HG03159 (cell line): Measurements from ENCODE around the gene DAB1.

Experiments
- ATAC-seq: cut with Tn5 transposase; IDR thresholded peaks from one replicate; pipeline ENCODE4 v1.9.1; 2021; ENCODE audit warnings: mild to moderate bottlenecking, moderate library complexity; ENCODE audit not compliant: unreplicated experiment

Gene DAB1

DNA sequence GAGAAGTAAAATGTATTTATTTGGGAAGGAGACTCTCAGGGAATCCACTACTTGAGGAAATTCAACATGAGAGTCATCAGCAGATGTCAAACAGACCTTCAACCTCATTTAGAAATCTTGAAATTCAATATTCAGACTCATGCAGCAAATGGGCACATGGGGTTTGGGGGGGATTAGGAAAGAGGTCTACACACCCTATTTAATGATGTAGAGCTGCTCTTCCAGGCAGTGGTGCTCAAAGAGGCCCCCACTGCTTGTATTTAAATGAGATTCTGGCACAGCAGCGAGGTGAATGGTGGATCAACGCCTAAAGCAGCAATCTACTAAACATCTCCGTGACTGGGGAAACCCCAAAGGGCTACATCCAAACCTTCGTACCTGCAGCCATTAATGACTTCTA is 244.9 kb downstream of the DAB1 start:
- no peak for ATAC-seq

DNA sequence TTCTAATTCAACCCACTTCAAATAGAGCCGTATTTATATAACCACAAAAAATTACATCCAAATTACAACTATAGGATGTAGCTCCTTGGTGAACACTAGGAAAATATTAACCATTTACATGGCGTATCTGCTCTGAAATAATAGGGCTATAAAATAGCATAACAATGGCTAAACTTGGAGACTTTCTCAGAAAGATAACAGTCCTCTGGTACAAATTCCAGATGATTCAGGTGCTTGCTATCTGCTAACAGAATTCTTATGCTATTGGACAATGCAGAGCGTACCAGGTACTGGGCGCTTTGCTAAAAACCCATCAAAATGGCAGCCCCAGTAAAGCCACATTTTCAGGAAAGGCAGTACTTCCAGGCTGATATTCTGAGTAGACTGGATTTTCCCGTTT is 248.4 kb downstream of the DAB1 start:
- no peak for ATAC-seq

DNA sequence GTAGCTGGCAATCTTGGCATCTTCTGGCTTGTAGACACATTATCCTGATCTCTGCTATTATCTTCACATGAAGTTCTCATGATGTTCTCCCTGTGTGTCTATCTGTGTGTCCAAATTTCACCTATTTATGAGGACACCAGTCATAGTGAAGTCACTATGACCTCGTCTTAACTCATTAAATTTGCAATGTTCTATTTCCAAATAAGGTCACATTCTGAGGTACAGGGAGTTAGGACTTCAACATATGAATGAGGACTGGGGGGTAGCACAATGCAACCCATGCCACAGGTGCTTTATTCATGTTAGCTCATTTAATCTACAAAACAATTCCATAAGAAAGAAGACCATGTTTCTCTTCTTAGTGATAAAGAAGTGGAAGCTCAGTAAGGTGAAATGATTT is 251.8 kb downstream of the DAB1 start:
- no peak for ATAC-seq

- ATAC-seq, result no peak
Measured at GRCh38 chr1:57167997-57168396, 255.9 kb downstream of the DAB1 start.

GRCh38 chr1:57165546-57165945 is 258.3 kb downstream of the DAB1 start:
- ATAC-seq, result no peak

GRCh38 chr1:57164584-57164983 is 259.3 kb downstream of the DAB1 start:
- ATAC-seq, result peak; percentile 41

DNA sequence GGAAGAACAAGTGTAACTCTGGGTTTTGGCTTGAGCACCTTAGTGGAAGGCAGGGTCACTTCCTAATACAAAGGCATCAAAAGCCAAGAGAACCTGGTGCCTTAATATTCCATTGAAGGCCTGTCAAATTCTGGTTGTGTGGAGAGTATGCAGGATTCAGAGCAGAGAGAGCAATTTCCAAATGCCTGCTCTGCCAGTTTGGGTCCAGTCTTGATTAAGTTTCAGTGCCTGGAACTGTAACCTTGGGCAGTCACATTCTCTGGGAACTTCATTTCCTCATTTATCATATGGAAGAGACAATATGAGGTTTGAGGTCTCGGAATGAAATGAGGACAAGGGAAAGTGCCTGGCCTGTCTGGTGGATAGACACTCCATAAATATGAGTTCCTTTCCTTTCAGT is 260.1 kb downstream of the DAB1 start:
- no peak for ATAC-seq

- no peak for ATAC-seq
Measured at GRCh38 chr1:57163325-57163724, 260.5 kb downstream of the DAB1 start.

DNA sequence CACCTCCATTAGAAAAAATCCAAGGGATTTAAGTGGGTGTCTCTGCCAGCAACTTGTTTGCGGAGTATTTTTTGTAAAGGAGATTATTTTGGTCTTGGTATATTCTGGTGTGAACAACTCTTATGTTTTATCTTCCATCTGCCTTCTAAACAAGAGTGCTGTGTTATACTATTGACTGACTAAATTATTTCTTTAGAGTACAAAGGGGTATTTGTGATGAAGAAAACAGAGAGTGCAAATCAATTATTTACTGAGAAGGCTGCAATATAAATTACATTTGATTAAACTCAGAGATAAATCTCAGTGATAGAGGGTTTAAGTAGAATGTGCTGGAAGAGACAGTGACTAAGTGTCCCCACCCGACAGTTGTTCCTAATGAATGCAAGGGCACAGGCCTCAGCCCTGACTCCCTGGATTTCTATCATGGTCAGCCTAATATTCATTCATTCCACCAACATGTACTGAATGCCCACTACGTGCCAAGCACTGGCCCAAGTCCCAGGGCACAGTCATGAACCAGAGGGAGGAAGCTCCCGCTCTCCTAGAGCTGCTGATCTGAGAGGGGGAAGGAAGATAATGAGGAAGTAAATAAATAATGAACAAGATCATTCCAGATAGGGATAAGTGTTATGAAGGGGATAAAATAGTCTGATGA is 261.1 kb downstream of the DAB1 start:
- ATAC-seq, result no peak

DNA sequence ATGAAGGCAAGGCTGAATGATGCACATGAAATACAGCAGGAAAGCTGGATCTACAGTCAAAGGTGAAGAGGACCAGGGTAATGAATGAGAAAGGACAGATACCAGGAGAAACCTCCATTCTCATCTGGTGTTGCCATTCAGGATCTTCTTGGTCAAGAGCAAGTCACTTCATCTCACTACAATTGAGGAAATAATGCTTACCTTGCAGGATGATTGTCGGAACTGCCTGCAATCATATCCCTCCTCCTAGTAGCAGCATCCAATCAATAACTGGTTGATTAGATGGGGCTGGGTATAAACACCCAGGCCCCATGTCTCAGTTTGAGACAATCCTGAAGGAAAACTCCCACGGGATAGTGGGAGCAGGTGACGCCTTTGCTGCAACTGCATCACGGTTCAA is 263.3 kb downstream of the DAB1 start:
- no peak for ATAC-seq

GRCh38 chr1:57158604-57158998 is 265.3 kb downstream of the DAB1 start:
- no peak for ATAC-seq

DNA sequence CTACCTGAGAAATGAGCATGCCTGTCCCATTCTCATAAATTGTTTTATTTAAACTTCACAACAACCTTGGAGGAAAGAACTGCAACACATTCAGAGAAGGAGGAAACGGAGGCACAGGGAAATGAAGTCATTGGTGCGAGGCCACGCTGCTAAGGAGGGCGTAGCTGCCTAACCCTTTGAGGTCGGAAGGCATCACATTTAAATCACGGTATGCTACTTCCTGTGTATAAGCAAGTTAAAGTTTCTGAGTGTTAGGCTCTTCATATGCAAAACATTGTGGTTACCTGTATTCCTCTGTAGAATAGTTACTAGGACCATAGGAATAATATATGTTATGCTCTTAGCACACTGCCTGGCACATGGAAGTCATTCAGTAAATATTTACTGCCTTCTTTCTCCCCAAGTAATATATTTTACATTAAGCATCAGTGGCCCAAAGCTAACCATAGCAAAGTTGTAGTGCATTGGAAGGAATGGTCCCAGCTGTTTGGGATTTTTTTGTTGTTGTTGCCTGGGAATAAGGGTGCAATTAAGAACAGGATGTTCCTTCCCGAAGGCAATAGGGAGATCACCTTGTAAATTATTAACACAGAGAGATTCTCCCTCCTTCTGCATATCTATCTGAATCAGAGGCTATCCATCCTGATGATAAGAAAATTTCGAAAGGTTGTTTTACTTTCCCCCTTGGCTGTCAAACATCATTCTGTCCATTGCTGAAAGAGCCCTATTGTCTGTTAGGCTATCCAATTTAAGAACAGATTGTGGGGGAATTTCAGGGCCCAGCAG is 265.8 kb downstream of the DAB1 start:
- ATAC-seq, result no peak

- ATAC-seq, result no peak
Measured at GRCh38 chr1:57156907-57157306, 267.0 kb downstream of the DAB1 start.

- no peak for ATAC-seq
Measured at GRCh38 chr1:57146100-57146499, 277.8 kb downstream of the DAB1 start.

GRCh38 chr1:57142999-57143398 is 280.9 kb downstream of the DAB1 start:
- no peak for ATAC-seq

DNA sequence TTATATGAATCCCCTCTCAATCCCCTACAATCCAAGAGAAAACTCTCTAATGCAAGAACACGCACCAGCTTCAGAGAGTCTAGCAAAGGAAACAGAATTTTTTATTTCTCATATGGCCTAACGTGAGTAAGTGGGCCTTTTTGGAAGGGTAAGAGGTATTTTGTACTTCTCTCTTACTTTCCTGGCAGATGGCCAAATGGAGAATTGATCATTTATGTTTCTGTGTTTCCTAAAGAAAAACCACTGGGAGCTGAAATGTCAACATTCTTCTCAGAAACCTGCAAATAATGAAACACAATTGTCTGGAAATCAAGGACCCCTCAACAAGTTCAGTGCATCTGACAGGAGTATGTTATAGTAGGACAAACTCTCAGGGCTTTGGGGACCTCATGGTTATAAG is 281.7 kb downstream of the DAB1 start:
- ATAC-seq, result no peak

- no peak for ATAC-seq
Measured at GRCh38 chr1:57138432-57139078, 285.3 kb downstream of the DAB1 start.

DNA sequence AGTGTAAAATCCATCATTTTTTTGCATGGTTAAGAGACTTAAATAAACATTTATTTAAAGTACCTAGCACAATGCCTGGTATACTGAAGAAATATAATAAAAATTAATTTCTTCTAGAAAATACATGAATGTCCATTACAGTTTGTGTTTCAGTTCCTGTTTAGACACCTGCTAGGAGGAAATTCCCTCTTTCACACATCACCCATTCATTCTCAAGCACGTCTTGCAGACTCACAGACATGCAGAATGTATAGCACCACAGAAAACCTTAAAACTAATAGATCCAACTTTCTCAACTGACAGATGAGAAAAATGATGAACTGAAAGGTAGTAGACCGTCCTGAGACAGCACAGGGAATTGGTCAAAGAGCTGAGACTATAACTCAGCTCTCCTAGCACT is 285.9 kb downstream of the DAB1 start:
- peak; percentile 75 for ATAC-seq

GRCh38 chr1:57134803-57135202 is 289.1 kb downstream of the DAB1 start:
- no peak for ATAC-seq

DNA sequence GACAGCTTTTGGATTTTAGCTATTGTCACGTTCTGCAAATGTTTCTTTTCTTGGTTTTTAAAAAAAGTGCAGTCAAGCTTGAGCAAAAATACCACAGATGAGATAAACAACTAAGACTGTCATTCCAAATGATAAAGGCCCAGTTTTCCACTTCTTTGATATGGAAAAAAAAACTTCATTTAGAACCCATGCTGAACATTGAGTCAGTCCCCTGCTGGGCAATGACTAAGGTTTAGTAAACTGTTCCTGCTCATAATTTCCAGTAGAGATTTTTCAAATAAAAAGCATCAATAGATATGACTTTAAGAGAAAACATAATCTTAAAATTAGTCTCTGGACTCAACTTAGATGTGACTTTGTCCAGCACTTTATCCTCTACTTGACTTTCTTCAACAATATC is 290.2 kb downstream of the DAB1 start:
- no peak for ATAC-seq

GRCh38 chr1:57132993-57133622 is 290.8 kb downstream of the DAB1 start:
- no peak for ATAC-seq
